HepG2 (cell line): Measurements from ENCODE around the gene AP4E1. TPM values are rescaled to one million over a fixed set of nuclear protein-coding genes. Genes with fewer than 3 reads are reported as not detected.

Source experiments
- CC2D1A ChIP-seq: sonication (generic); formaldehyde crosslinking; IDR thresholded peaks from 2 replicates; pipeline ENCODE4 v1.8.1; 2023; ENCODE audit warnings: mild to moderate bottlenecking, missing genetic modification reagents
- CHD2 ChIP-seq: IDR thresholded peaks from 2 replicates; pipeline ENCODE4 v1.6.1; 2011; ENCODE audit warnings: low read depth, low read length, improper control_type of control experiment
- DPF2 ChIP-seq: sonication (generic); formaldehyde crosslinking; IDR thresholded peaks from 2 replicates; pipeline ENCODE4 v1.4.0; 2020; ENCODE audit warnings: mild to moderate bottlenecking, low read depth, missing genetic modification reagents, borderline replicate concordance
- EHMT2 ChIP-seq: fragments of 200-600 bp; sonication (generic); IDR thresholded peaks from 2 replicates; pipeline ENCODE4 v1.7.0; 2017; ENCODE audit warnings: antibody characterized with exemption, low read depth, low read length, borderline replicate concordance
- GFI1 ChIP-seq: sonication (generic); formaldehyde crosslinking; IDR thresholded peaks from 2 replicates; pipeline ENCODE4 v1.5.0; 2020; ENCODE audit warnings: missing genetic modification reagents, mild to moderate bottlenecking, borderline replicate concordance
- MAZ ChIP-seq, 2 experiments: sonication (generic) in 1 of 2; formaldehyde crosslinking in 1 of 2; IDR thresholded peaks; 2 replicates each; pipeline versions ENCODE4 v1.5.0 to v1.6.1; 2012 to 2020; ENCODE audit warnings: low read depth in 2 of 2, mild to moderate bottlenecking in 2 of 2, borderline replicate concordance in 1 of 2, improper control_type of control experiment in 1 of 2, low read length in 1 of 2, missing genetic modification reagents in 1 of 2, moderate library complexity in 1 of 2
- MEF2D ChIP-seq: sonication (generic); formaldehyde crosslinking; IDR thresholded peaks from 2 replicates; pipeline ENCODE4 v1.5.1; 2020; ENCODE audit warnings: mild to moderate bottlenecking, missing genetic modification reagents
- PLSCR1 ChIP-seq: sonication (generic); formaldehyde crosslinking; IDR thresholded peaks from 2 replicates; pipeline ENCODE4 v1.5.0; 2020; ENCODE audit warnings: missing genetic modification reagents, mild to moderate bottlenecking, borderline replicate concordance
- POGK ChIP-seq: sonication (generic); formaldehyde crosslinking; conservative IDR thresholded peaks from 2 replicates; pipeline ENCODE4 v1.8.0; 2022; ENCODE audit warnings: mild to moderate bottlenecking, moderate library complexity, missing genetic modification reagents
- RAD51 ChIP-seq: fragments of 450-650 bp; IDR thresholded peaks from 2 replicates; pipeline ENCODE4 v1.6.1; 2016; ENCODE audit warnings: borderline replicate concordance
- REST ChIP-seq, 2 experiments: IDR thresholded peaks; 2 replicates each; pipeline ENCODE4 v1.6.1; 2011 to 2012; ENCODE audit warnings: low read length in 2 of 2, borderline replicate concordance in 1 of 2, low read depth in 1 of 2, mild to moderate bottlenecking in 1 of 2, moderate library complexity in 1 of 2
- SCMH1 ChIP-seq: sonication (generic); formaldehyde crosslinking; IDR thresholded peaks from 2 replicates; pipeline ENCODE4 v1.9.0; 2021; ENCODE audit warnings: missing genetic modification reagents, mild to moderate bottlenecking, borderline replicate concordance
- SIN3A ChIP-seq: IDR thresholded peaks from 2 replicates; pipeline ENCODE4 v1.6.1; 2011; ENCODE audit warnings: low read depth, mild to moderate bottlenecking, control low read depth, low read length, borderline replicate concordance
- SOX13 ChIP-seq, 3 experiments: fragments of 450-650 bp in 1 of 3; sonication (generic) in 1 of 3; formaldehyde crosslinking in 1 of 3; IDR thresholded peaks in 2 of 3; conservative IDR thresholded peaks in 1 of 3; 2 replicates each; pipeline versions ENCODE4 v1.5.0 to v1.6.1; 2016 to 2020; ENCODE audit warnings: antibody characterized with exemption in 1 of 3, mild to moderate bottlenecking in 1 of 3, missing compliant biosample characterization in 1 of 3, missing genetic modification reagents in 1 of 3, moderate library complexity in 1 of 3
- ZFAT ChIP-seq: sonication (generic); formaldehyde crosslinking; conservative IDR thresholded peaks from 2 replicates; pipeline ENCODE4 v1.8.1; 2023; ENCODE audit warnings: missing genetic modification reagents, inconsistent platforms
- ZNF30 ChIP-seq: sonication (generic); formaldehyde crosslinking; IDR thresholded peaks from 2 replicates; pipeline ENCODE4 v1.5.0; 2020; ENCODE audit warnings: mild to moderate bottlenecking, missing genetic modification reagents
- ZNF468 ChIP-seq: sonication (generic); formaldehyde crosslinking; IDR thresholded peaks from 2 replicates; pipeline ENCODE4 v1.8.0; 2022; ENCODE audit warnings: mild to moderate bottlenecking, moderate library complexity, missing genetic modification reagents
- ZNF547 ChIP-seq: sonication (generic); formaldehyde crosslinking; IDR thresholded peaks from 2 replicates; pipeline ENCODE4 v1.5.1; 2020; ENCODE audit warnings: mild to moderate bottlenecking, missing genetic modification reagents
- ZNF564 ChIP-seq: sonication (generic); formaldehyde crosslinking; IDR thresholded peaks from 2 replicates; pipeline ENCODE4 v1.8.1; 2023; ENCODE audit warnings: mild to moderate bottlenecking, missing genetic modification reagents
- ZNF790 ChIP-seq: sonication (generic); formaldehyde crosslinking; IDR thresholded peaks from 2 replicates; pipeline ENCODE4 v1.8.0; 2022; ENCODE audit warnings: missing genetic modification reagents, mild to moderate bottlenecking, borderline replicate concordance
- ZSCAN31 ChIP-seq: sonication (generic); formaldehyde crosslinking; IDR thresholded peaks from 2 replicates; pipeline ENCODE4 v1.5.0; 2020; ENCODE audit warnings: low read depth, mild to moderate bottlenecking, missing genetic modification reagents
- polyA plus RNA-seq, 8 experiments: library from polyadenylated mRNA; depleted of rRNA in 3 of 8; stranded (reverse) in 7 of 8; unstranded in 1 of 8; fragments of >200 nt; fragmentation: Illumina TruSeq in 4 of 8; extraction: Trizol in 4 of 8; gene quantifications; 2 replicates each; pipeline versions ENCODE4 v1.2.1 to v1.2.3, GENCODE V29; 2011 to 2016; ENCODE audit warnings: low read depth in 4 of 8, missing spikeins in 1 of 8, mixed read lengths in 1 of 8; ENCODE audit not compliant: insufficient read depth in 1 of 8
- total RNA-seq, 5 experiments: library from RNA; depleted of rRNA; stranded (reverse); fragments of >200 nt; fragmentation: Illumina TruSeq; extraction: Trizol; gene quantifications; 2 replicates each; pipeline ENCODE4 v1.2.3, GENCODE V29; 2016; ENCODE audit warnings: low read depth in 1 of 5

The AP4E1 gene
- total and polyA plus RNA-seq, 2 of the 13 experiments (the other 11 are each of a cell fraction or from before 2014, with no cell fraction given): 2.2 to 7.8 TPM

- TF ChIP-seq REST (IDR thresholded peaks at IDR 0.05; ENCODE audit: borderline replicate concordance in 1 of 2, low read depth in 1 of 2, low read length in 2 of 2): peak in 1 of 2 experiments; percentile 40; a peak in 1 of 4 replicates
- peak; percentile 86 for TF ChIP-seq SIN3A
- 0 out of 2 replicates have a peak, but pooled peaks have one; percentile 3 for TF ChIP-seq MAZ (IDR thresholded peaks at IDR 0.05; ENCODE audit: borderline replicate concordance, low read depth, low read length)
- TF ChIP-seq MAZ (CRISPR knock-in tag; IDR thresholded peaks at IDR 0.05; ENCODE audit: low read depth): peak; percentile 50; the same call in 1 of the 2 replicates
- TF ChIP-seq SOX13 (IDR thresholded peaks at IDR 0.05): no peak
- peak in 1 of 2 experiments; percentile 28; a peak in 2 of 4 replicates for TF ChIP-seq SOX13 (CRISPR knock-in tag; conservative IDR thresholded peaks at IDR 0.05 in 1 of 2, IDR thresholded peaks at IDR 0.05 in 1 of 2)
- no peak for TF ChIP-seq ZNF468 (CRISPR knock-in tag)
- no peak; the same call in 1 of the 2 replicates for TF ChIP-seq ZNF790 (CRISPR knock-in tag)
- TF ChIP-seq MEF2D (CRISPR knock-in tag): no peak
- TF ChIP-seq EHMT2: no peak
- TF ChIP-seq DPF2: no peak
- TF ChIP-seq GFI1 (CRISPR knock-in tag): peak; percentile 61
- TF ChIP-seq ZFAT (CRISPR knock-in tag): no peak
- peak; percentile 66 for TF ChIP-seq POGK (CRISPR knock-in tag)
- TF ChIP-seq ZSCAN31 (CRISPR knock-in tag): no peak; the same call in 1 of the 2 replicates
- peak; percentile 93 for TF ChIP-seq CHD2
- no peak for TF ChIP-seq RAD51
- no peak for TF ChIP-seq ZNF30 (CRISPR knock-in tag)
- no peak for TF ChIP-seq SCMH1 (CRISPR knock-in tag)
- TF ChIP-seq PLSCR1 (CRISPR knock-in tag): no peak
- TF ChIP-seq CC2D1A: no peak
- TF ChIP-seq ZNF564 (CRISPR knock-in tag): peak; percentile 59; the same call in 1 of the 2 replicates
- 0 out of 2 replicates have a peak, but pooled peaks have one; percentile 63 for TF ChIP-seq ZNF547 (CRISPR knock-in tag)
Measured at GRCh38 chr15:50908209-50909009, at the start of gene AP4E1 (continued).
